ENCODE results near the gene HAUS2. TPM values are rescaled to one million over a fixed set of nuclear protein-coding genes. Genes with fewer than 3 reads are reported as not detected.
A peak's percentile ranks its signal among the peaks of the same experiment; 100 is the strongest.

Gene HAUS2
- total RNA-seq, result 10 to 100 TPM; 12.0 to 35.4 (median 16.8) TPM
- polyA plus RNA-seq, result 10 to 100 TPM; 30.9 to 31.9 TPM
- 24.4 reads per million, percentile 55 among the genes with 10 or more reads in this experiment for total RNA-seq

DNA sequence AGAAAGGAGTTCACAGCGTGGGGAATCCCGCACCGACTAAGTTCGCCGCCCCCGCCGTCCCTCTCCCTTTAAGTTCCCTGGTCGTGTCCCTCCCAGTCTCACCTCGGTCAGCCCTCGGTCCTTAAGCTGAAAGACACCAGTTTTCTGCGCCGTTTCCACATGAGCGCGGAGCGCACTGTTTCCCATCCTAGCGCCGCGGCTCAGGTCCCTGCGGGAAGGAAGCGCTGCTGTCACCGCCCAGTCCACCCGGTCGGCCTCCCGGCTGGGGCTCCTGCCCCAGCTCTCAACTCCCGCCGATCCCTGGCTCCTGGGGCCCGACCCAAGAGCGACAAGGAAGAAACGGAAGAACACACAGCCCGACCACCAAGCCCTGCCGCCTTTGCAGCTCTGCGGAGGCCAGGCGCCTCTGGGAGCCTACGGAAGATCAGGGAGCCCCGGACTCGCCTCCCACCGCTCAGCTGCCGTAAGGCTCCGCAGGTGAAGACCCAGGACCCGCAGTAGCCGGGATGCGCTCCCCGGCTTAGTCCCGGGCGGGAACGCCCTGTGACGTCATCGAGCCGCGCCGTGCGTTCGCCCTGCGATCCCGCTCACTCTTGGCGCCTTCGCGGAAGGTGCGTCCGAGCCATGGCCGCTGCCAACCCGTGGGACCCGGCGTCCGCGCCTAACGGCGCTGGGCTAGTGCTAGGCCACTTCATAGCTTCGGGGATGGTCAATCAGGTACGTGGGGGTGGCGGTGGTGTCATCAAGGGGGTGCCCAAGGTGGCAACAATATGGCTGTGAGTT lies at the start of gene HAUS2, which contains the start of gene LRRC57:
HAUS2 (plus strand) TSS at position 590 of the 783 bp plus-strand sequence; CDS start at position 625, 35 bp downstream.
LRRC57 (minus strand) TSS at position 545 of the 783 bp plus-strand sequence; CDS start at position 186, 359 bp downstream.
- Mint-ChIP-seq H3K27me3 (no peaks in the 10 kb centered on the region), H3K9me3 (peaks cover 0 to 4% (median 0%) of the 10 kb centered on the region in 11 donors), H3K4me1 (peaks cover 29 to 62% (median 51%) of the 10 kb centered on the region in 7 donors), H3K4me3 (peak within 1 kb of the TSS; percentile 93 to 99 (median 96)), H3K27ac (peak within 1 kb of the TSS; percentile 95 to 99 (median 97)), H3K36me3 (peaks cover 0 to 17% (median 4%) of the 10 kb centered on the region in 5 donors)
- peak within 1 kb of the TSS; percentile 86 for H3K4me3 ChIP-seq (ENCODE audit: low read length)
- peaks cover 21 to 23% of the 10 kb centered on the region in 2 donors for H3K4me1 ChIP-seq (ENCODE audit: control insufficient read depth in 2 of 2, insufficient read depth in 2 of 2, low read length in 2 of 2)
- POLR2A ChIA-PET, result interaction anchor here (0.6 to 3.5 kb wide), 16 partner anchors 9 to 775 kb away, joined by 3 to 18 read pairs (median 4); partner anchors contain the start of genes SNAP23, STARD9 and ZNF106
- H3K9me3 ChIP-seq (ENCODE audit: control insufficient read depth in 2 of 3, low read length in 3 of 3), result no peaks in the 10 kb centered on the region
- CTCF ChIA-PET, result interaction anchor here (0.8 to 1.1 kb wide), 2 partner anchors 33 to 103 kb away, joined by 3 read pairs; no protein-coding TSS in a partner anchor
- DNase-seq, result peak; percentile 79 to 93 (median 86)
- peaks cover 0 to 20% (median 0%) of the 10 kb centered on the region in 3 experiments for H3K36me3 ChIP-seq (ENCODE audit: control insufficient read depth in 2 of 3, insufficient read depth in 3 of 3, low read length in 3 of 3)
- no peaks in the 10 kb centered on the region for H3K27me3 ChIP-seq (ENCODE audit: control insufficient read depth in 2 of 2, insufficient read depth in 2 of 2, low read length in 2 of 2)
- H3K27ac ChIP-seq (ENCODE audit: low read depth, low read length), result peak within 1 kb of the TSS; percentile 93
- peak; percentile 89 for ATAC-seq
- intact Hi-C loops (cut with micrococcal nuclease), result loop anchor here (1.0 to 10.0 kb wide), 8 partner anchors 27 to 373 kb away; partner anchors contain the start of genes GANC (in 2 of the 2), STARD9 (in 2 of the 2), TMEM87A (in 2 of the 2) and SNAP23 (in 1 of the 2)

DNA sequence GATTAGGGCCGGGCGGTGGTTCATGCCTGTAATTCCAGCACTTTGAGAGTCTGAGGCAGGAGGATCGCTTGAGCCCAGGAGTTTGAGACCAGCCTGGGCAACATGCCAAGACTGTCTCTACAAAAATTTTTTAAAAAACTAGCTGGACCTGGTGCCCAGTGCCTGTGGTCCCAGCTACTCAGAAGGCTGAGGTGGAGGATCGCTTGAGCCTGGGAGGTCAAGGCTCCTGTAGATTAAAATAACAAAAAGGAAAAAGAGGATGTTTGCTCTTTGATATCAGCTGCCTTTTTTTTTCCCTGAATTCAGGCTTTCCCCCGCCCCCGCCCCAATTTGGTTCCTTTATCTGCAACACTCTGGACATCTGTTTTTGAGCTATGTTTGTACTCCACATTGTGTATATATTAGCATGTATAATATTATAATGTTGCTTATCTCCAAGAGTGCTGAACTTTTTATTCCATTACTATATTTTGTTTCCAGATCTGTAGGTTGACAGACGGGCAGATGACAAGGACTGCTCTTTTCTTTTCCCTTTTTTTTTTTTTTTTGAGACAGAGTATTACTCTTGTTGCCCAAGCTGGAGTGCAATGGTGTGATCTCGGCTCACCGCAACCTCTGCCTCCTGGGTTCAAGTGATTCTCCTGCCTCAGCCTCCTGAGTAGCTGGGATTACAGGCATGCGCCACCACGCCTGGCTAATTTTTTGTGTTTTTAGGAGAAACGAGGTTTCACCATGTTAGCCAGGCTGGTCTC lies 48.6 kb upstream of the HAUS2 start:
- Mint-ChIP-seq H3K9me3 (no peaks in the 10 kb centered on the region), H3K4me3 (no peak overlapping the region)

DNA sequence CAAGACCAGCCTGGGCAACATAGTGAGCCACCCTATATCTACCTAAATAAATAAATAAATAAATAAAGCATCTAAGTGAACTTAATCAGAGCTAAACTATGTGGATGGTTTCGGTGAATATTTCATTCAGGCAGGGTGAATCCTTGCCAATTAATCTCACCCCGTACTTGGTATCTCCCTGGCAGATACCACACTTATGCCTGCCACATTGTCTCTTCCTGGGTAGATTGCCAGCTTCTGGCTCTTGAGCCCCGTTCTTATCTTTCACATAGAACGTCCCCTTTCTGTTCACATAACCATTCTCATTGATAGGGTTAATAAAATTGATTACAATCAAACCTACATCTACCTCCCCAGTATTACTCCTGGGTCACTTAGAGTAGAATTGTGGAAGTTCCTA lies 46.2 kb upstream of the HAUS2 start:
- ATAC-seq (no peak), DNase-seq (no peak)
- intact Hi-C loops (cut with micrococcal nuclease), result no loop called here
- no peaks in the 10 kb centered on the region for H3K9me3 ChIP-seq (ENCODE audit: control insufficient read depth in 2 of 3, low read length in 3 of 3)
- no peaks in the 10 kb centered on the region for H3K27me3 Mint-ChIP-seq
- H3K4me1 Mint-ChIP-seq, result peaks cover 16 to 48% (median 39%) of the 10 kb centered on the region in 7 donors
- H3K36me3 ChIP-seq (ENCODE audit: control insufficient read depth in 2 of 3, insufficient read depth in 3 of 3, low read length in 3 of 3), result peaks cover 0 to 6% (median 0%) of the 10 kb centered on the region in 3 experiments
- no peak overlapping the region for H3K4me3 ChIP-seq (ENCODE audit: low read length)
- peaks cover 0 to 4% of the 10 kb centered on the region in 2 donors for H3K4me1 ChIP-seq (ENCODE audit: control insufficient read depth in 2 of 2, insufficient read depth in 2 of 2, low read length in 2 of 2)
- H3K27ac Mint-ChIP-seq, result peak overlapping the region in 2 of 9 donors; percentile 45 to 56
- peaks cover 0 to 4% (median 0%) of the 10 kb centered on the region in 5 donors for H3K36me3 Mint-ChIP-seq
- H3K27me3 ChIP-seq (ENCODE audit: control insufficient read depth in 2 of 2, insufficient read depth in 2 of 2, low read length in 2 of 2), result no peaks in the 10 kb centered on the region
- ChIA-PET CTCF (no interaction called here), POLR2A (interaction anchor here (1.8 kb wide), 1 partner anchor 12 kb away, joined by 8 read pairs; the partner anchor contains the start of gene ZNF106)
- H3K9me3 Mint-ChIP-seq, result no peaks in the 10 kb centered on the region
- no peak overlapping the region for H3K4me3 Mint-ChIP-seq
- H3K27ac ChIP-seq (ENCODE audit: low read depth, low read length), result no peak overlapping the region

More for the DNA sequence above, 48.6 kb upstream of the HAUS2 start:
- CTCF ChIA-PET, result interaction anchor here (0.7 kb wide), 1 partner anchor 1964 kb away, joined by 3 read pairs; no protein-coding TSS in a partner anchor
- Mint-ChIP-seq H3K27ac (peak overlapping the region in 4 of 9 donors; percentile 10 to 50 (median 43)), H3K36me3 (peaks cover 0 to 4% (median 0%) of the 10 kb centered on the region in 5 donors), H3K4me1 (peaks cover 29 to 70% (median 59%) of the 10 kb centered on the region in 7 donors), H3K27me3 (no peaks in the 10 kb centered on the region)
- Histone ChIP-seq H3K36me3 (ENCODE audit: control insufficient read depth in 2 of 3, insufficient read depth in 3 of 3, low read length in 3 of 3) (peaks cover 0 to 4% (median 0%) of the 10 kb centered on the region in 3 experiments), H3K27me3 (ENCODE audit: control insufficient read depth in 2 of 2, insufficient read depth in 2 of 2, low read length in 2 of 2) (no peaks in the 10 kb centered on the region), H3K4me1 (ENCODE audit: control insufficient read depth in 2 of 2, insufficient read depth in 2 of 2, low read length in 2 of 2) (peaks cover under 1 to 4% of the 10 kb centered on the region in 2 donors), H3K9me3 (ENCODE audit: control insufficient read depth in 2 of 3, low read length in 3 of 3) (no peaks in the 10 kb centered on the region), H3K27ac (ENCODE audit: low read depth, low read length) (no peak overlapping the region), H3K4me3 (ENCODE audit: low read length) (no peak overlapping the region)
- DNase-seq, result no peak
- intact Hi-C loops (cut with micrococcal nuclease), result loop anchor here in 1 of 2 donors (5.0 to 10.0 kb wide), 2 partner anchors 237 to 1295 kb away; partner anchors contain the start of genes CDAN1 and SERF2
- POLR2A ChIA-PET, result interaction anchor here (2.6 kb wide), 1 partner anchor 9 kb away, joined by 9 read pairs; the partner anchor contains the start of gene ZNF106
- no peak for ATAC-seq

DNA sequence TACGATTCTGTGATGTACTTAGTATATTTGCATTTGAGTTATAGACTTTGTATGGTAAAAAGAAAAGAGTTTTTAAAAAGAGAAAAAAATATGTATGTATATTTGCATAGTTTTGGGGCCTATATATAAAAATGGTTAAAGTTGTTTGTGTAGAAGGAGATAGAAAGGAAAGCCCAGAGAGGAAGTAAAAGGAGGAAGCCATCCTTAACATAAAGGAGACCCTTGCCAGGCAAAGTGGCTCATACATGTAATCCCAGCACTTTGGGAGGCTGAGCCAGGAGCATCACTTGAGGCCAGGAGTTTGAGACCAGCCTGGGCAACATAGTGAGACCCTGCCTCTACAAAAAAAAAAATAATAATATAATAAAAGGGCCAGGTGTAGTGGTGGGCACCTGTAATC lies 44.8 kb upstream of the HAUS2 start:
- Histone ChIP-seq H3K27me3 (ENCODE audit: control insufficient read depth in 2 of 2, insufficient read depth in 2 of 2, low read length in 2 of 2) (no peaks in the 10 kb centered on the region), H3K36me3 (ENCODE audit: control insufficient read depth in 2 of 3, insufficient read depth in 3 of 3, low read length in 3 of 3) (peaks cover 0 to 11% (median 0%) of the 10 kb centered on the region in 3 experiments), H3K27ac (ENCODE audit: low read depth, low read length) (no peak overlapping the region), H3K4me1 (ENCODE audit: control insufficient read depth in 2 of 2, insufficient read depth in 2 of 2, low read length in 2 of 2) (no peaks in the 10 kb centered on the region), H3K9me3 (ENCODE audit: control insufficient read depth in 2 of 3, low read length in 3 of 3) (no peaks in the 10 kb centered on the region), H3K4me3 (ENCODE audit: low read length) (no peak overlapping the region)
- ATAC-seq, result no peak
- intact Hi-C loops (cut with micrococcal nuclease), result no loop called here
- CTCF ChIA-PET, result interaction anchor here (1.2 kb wide), 1 partner anchor 9 kb away, joined by 4 read pairs; the partner anchor contains the start of gene SNAP23
- Mint-ChIP-seq H3K27ac (peak overlapping the region in 1 of 9 donors; percentile 62), H3K9me3 (no peaks in the 10 kb centered on the region), H3K4me3 (no peak overlapping the region), H3K4me1 (peaks cover 12 to 48% (median 29%) of the 10 kb centered on the region in 7 donors), H3K27me3 (no peaks in the 10 kb centered on the region), H3K36me3 (peaks cover 0 to 9% (median 0%) of the 10 kb centered on the region in 5 donors)
- POLR2A ChIA-PET, result interaction anchor here (1.6 kb wide), 1 partner anchor 13 kb away, joined by 5 read pairs; the partner anchor contains the start of gene ZNF106
- DNase-seq, result no peak

DNA sequence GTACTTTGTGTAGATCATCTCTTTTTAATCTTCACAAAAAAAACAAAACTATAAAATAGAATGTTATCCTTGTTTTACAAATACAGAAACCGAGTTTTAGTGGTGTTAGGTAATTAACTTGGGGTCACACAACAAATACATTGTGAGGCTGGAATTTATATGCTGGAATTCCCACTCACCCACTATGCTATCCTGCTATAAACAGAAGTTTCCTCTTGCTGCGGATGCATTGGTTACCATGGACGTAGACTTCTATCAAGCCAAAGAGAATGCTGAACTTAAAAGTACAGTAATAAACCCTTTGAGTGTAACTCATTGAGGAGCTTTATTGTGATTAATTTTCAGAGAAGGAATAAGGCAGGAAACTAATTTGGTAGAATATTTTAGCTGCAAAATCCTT lies 44.0 kb upstream of the HAUS2 start:
- peaks cover 14 to 43% (median 21%) of the 10 kb centered on the region in 7 donors for H3K4me1 Mint-ChIP-seq
- no peaks in the 10 kb centered on the region for H3K27me3 ChIP-seq (ENCODE audit: control insufficient read depth in 2 of 2, insufficient read depth in 2 of 2, low read length in 2 of 2)
- H3K4me3 Mint-ChIP-seq, result no peak overlapping the region
- no peak overlapping the region for H3K27ac ChIP-seq (ENCODE audit: low read depth, low read length)
- H3K9me3 Mint-ChIP-seq, result no peaks in the 10 kb centered on the region
- H3K27me3 Mint-ChIP-seq, result no peaks in the 10 kb centered on the region
- H3K36me3 ChIP-seq (ENCODE audit: control insufficient read depth in 2 of 3, insufficient read depth in 3 of 3, low read length in 3 of 3), result peaks cover 0 to 11% (median 0%) of the 10 kb centered on the region in 3 experiments
- no peaks in the 10 kb centered on the region for H3K9me3 ChIP-seq (ENCODE audit: control insufficient read depth in 2 of 3, low read length in 3 of 3)
- peak overlapping the region in 1 of 9 donors; percentile 12 for H3K27ac Mint-ChIP-seq
- H3K4me3 ChIP-seq (ENCODE audit: low read length), result no peak overlapping the region
- DNase-seq (no peak), ATAC-seq (no peak)
- intact Hi-C loops (cut with micrococcal nuclease), result no loop called here
- POLR2A ChIA-PET, result interaction anchor here (1.6 kb wide), 1 partner anchor 13 kb away, joined by 5 read pairs; the partner anchor contains the start of gene ZNF106
- H3K36me3 Mint-ChIP-seq, result peaks cover 0 to 12% (median 0%) of the 10 kb centered on the region in 5 donors
- H3K4me1 ChIP-seq (ENCODE audit: control insufficient read depth in 2 of 2, insufficient read depth in 2 of 2, low read length in 2 of 2), result no peaks in the 10 kb centered on the region
- CTCF ChIA-PET, result interaction anchor here (0.6 to 1.2 kb wide), 4 partner anchors 10 to 422 kb away, joined by 3 to 4 read pairs (median 4); partner anchors contain the start of gene SNAP23
